HEK293 (cell line): Measurements from ENCODE around the gene SF3B4.

Source experiments
- ATF2 ChIP-seq: fragments of 450-650 bp; formaldehyde crosslinking; IDR thresholded peaks from 2 replicates; pipeline ENCODE4 v1.5.1; 2016; ENCODE audit warnings: missing biosample characterization, missing genetic modification characterization, low read depth
- CTCF ChIP-seq: fragments of 450-650 bp; formaldehyde crosslinking; IDR thresholded peaks from 2 replicates; pipeline ENCODE4 v1.5.1; 2016; ENCODE audit warnings: missing biosample characterization, missing genetic modification characterization
- GLI2 ChIP-seq: fragments of 450-650 bp; formaldehyde crosslinking; IDR thresholded peaks from 2 replicates; pipeline ENCODE4; 2017; ENCODE audit warnings: missing biosample characterization, missing genetic modification characterization, low read depth, borderline replicate concordance
- REPIN1 ChIP-seq: fragments of 450-650 bp; formaldehyde crosslinking; IDR thresholded peaks from 2 replicates; pipeline ENCODE4 v1.5.1; 2017; ENCODE audit warnings: missing biosample characterization, missing genetic modification characterization, low read depth
- SCRT2 ChIP-seq: fragments of 450-650 bp; formaldehyde crosslinking; IDR thresholded peaks from 2 replicates; pipeline ENCODE4 v1.5.1; 2016; ENCODE audit warnings: missing biosample characterization, missing genetic modification characterization
- SP2 ChIP-seq: fragments of 450-650 bp; formaldehyde crosslinking; IDR thresholded peaks from 2 replicates; pipeline ENCODE4 v1.5.1; 2016; ENCODE audit warnings: missing biosample characterization, missing genetic modification characterization
- ZBTB1 ChIP-seq: fragments of 450-650 bp; formaldehyde crosslinking; IDR thresholded peaks from 2 replicates; pipeline ENCODE4 v1.5.1; 2016; ENCODE audit warnings: missing biosample characterization, missing genetic modification characterization
- ZBTB10 ChIP-seq: fragments of 450-650 bp; formaldehyde crosslinking; IDR thresholded peaks from 2 replicates; pipeline ENCODE4 v1.5.1; 2016; ENCODE audit warnings: missing biosample characterization, missing genetic modification characterization
- ZBTB26 ChIP-seq: fragments of 450-650 bp; formaldehyde crosslinking; optimal IDR thresholded peaks from 2 replicates; pipeline ENCODE3; 2016; ENCODE audit warnings: missing biosample characterization, mild to moderate bottlenecking, missing genetic modification characterization
- ZBTB49 ChIP-seq: fragments of 450-650 bp; formaldehyde crosslinking; IDR thresholded peaks from 2 replicates; pipeline ENCODE4 v1.5.1; 2016; ENCODE audit warnings: missing biosample characterization, missing genetic modification characterization, low read depth
- ZNF121 ChIP-seq: fragments of 450-650 bp; formaldehyde crosslinking; IDR thresholded peaks from 2 replicates; pipeline ENCODE4 v1.5.1; 2016; ENCODE audit warnings: missing biosample characterization, missing genetic modification characterization
- ZNF2 ChIP-seq: fragments of 450-650 bp; formaldehyde crosslinking; IDR thresholded peaks from 2 replicates; pipeline ENCODE4 v1.5.1; 2016; ENCODE audit warnings: missing biosample characterization, missing genetic modification characterization
- ZNF274 ChIP-seq, 2 experiments: fragments of 200-500 bp in 1 of 2; fragments of 450-650 bp in 1 of 2; sonication (Bioruptor generic) in 1 of 2; formaldehyde crosslinking in 1 of 2; IDR thresholded peaks; 2 replicates each; pipeline versions ENCODE4 v1.5.1 to v1.6.1; 2014 to 2016; ENCODE audit warnings: borderline replicate concordance in 1 of 2, inconsistent platforms in 1 of 2, low read length in 1 of 2, missing biosample characterization in 1 of 2, missing genetic modification characterization in 1 of 2
- ZNF292 ChIP-seq: fragments of 450-650 bp; formaldehyde crosslinking; IDR thresholded peaks from 2 replicates; pipeline ENCODE4 v1.5.1; 2016; ENCODE audit warnings: low read depth, missing biosample characterization, missing genetic modification characterization, borderline replicate concordance

GRCh38 chr1:149940427-149940826 lies 12.8 kb upstream of the SF3B4 start:
- TF ChIP-seq CTCF (tag by site-specific recombination) (no peak), ZBTB10 (tag by site-specific recombination) (no peak), ZNF274 (IDR thresholded peaks at IDR 0.05; ENCODE audit: low read length) (no peak), ZNF274 (tag by site-specific recombination; IDR thresholded peaks at IDR 0.05; ENCODE audit: borderline replicate concordance) (no peak), GLI2 (tag by site-specific recombination) (no peak), REPIN1 (no peak), ZNF292 (tag by site-specific recombination) (no peak), SP2 (tag by site-specific recombination) (no peak), ZBTB26 (tag by site-specific recombination) (no peak), SCRT2 (no peak), ATF2 (tag by site-specific recombination) (no peak), ZBTB49 (no peak), ZNF2 (tag by site-specific recombination) (no peak), ZNF121 (tag by site-specific recombination) (no peak), ZBTB1 (no peak)
